RWPE1 (cell line): ENCODE data around the gene LACRT.
A peak's percentile ranks its signal among the peaks of the same experiment; 100 is the strongest.

ENCODE experiments used
- CTCF ChIA-PET: fragments of 350-600 bp; sonication (Branson Sonifier 250); formaldehyde crosslinking; extraction: SDS; loops from one replicate; lab custom pipeline; 2021; lab: Yijun Ruan, JAX
- POLR2A ChIA-PET: fragments of 400-600 bp; formaldehyde crosslinking; extraction: SDS; loops from one replicate; lab custom pipeline; 2020; ENCODE audit warnings: antibody characterized with exemption; ENCODE audit not compliant: low non-redundant PET; lab: Yijun Ruan, JAX
- DNase-seq: peaks from one replicate; pipeline ENCODE4 v3.0.0; 2012; ENCODE audit warnings: low spot score
- H3K27ac ChIP-seq: fragments of 450-650 bp; 2 replicates; pipeline ENCODE4 v1.5.1; 2017
- CTCF ChIP-seq: fragments of 450-650 bp; conservative IDR thresholded peaks from 2 replicates; pipeline ENCODE4 v1.5.1; 2017; ENCODE audit warnings: low read depth, mild to moderate bottlenecking

The LACRT gene

GRCh38 chr12:54658306-54659264 is 23.9 kb upstream of the LACRT start:
- CTCF ChIA-PET, result interaction anchor here (0.6 to 0.8 kb wide), 3 partner anchors 9 to 21 kb away, joined by 3 to 4 read pairs (median 3); no protein-coding TSS in a partner anchor
- 0 out of 2 replicates have a peak, but pooled peaks have one; percentile 27 for TF ChIP-seq CTCF

DNA sequence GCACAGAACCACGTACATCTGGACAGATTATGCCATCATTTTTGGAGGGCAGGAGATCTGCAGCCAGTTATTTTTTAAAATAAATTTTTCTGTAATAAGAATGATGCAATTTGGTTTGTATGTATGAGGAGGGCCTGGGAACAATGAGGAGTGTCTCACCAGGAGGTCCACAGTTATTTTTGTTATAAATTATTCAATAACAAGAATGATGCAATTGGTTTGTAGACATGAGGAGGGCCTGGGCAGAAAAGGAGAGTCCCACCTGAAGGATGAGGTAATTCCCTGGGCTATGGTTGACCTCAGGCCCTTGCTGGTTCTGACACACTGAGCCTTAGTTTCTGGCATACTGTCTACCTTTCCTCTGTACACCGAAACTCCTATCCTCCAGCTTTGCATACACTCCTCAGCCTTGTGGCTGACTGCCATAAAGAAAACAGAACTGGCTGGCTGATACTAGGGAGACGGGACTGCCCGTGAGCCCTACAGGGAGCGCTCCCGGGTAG is 22.5 kb upstream of the LACRT start:
- DNase-seq, result no peak
- ChIA-PET CTCF (interaction anchor here (0.5 kb wide), 1 partner anchor 67 kb away, joined by 3 read pairs; no protein-coding TSS in a partner anchor), POLR2A (no interaction called here)
- H3K27ac ChIP-seq, result no peak overlapping the region
- TF ChIP-seq CTCF, result no peak

More at GRCh38 chr12:54658306-54659264, 23.9 kb upstream of the LACRT start:
- DNase-seq, result peak; percentile 38
- H3K27ac ChIP-seq, result no peak overlapping the region
- POLR2A ChIA-PET, result no interaction called here

GRCh38 chr12:54654926-54655325 is 20.2 kb upstream of the LACRT start:
- no peak for DNase-seq
- POLR2A ChIA-PET, result interaction anchor here (0.5 kb wide), 1 partner anchor 15 kb away, joined by 4 read pairs; no protein-coding TSS in a partner anchor
- CTCF ChIA-PET, result interaction anchor here (0.6 to 1.1 kb wide), 3 partner anchors 59 to 122 kb away, joined by 3 to 4 read pairs (median 4); no protein-coding TSS in a partner anchor
- H3K27ac ChIP-seq, result no peak overlapping the region
- no peak for TF ChIP-seq CTCF

- no peak for TF ChIP-seq CTCF
- no peak for DNase-seq
- no peak overlapping the region for H3K27ac ChIP-seq
- POLR2A ChIA-PET, result no interaction called here
- CTCF ChIA-PET, result interaction anchor here (0.5 to 0.6 kb wide), 2 partner anchors 31 to 414 kb away, joined by 3 to 6 read pairs; no protein-coding TSS in a partner anchor
These were observed 18.3 kb upstream of the LACRT start for GRCh38 chr12:54653025-54653424.

GRCh38 chr12:54650889-54651288 is 16.2 kb upstream of the LACRT start:
- CTCF ChIA-PET, result interaction anchor here (0.7 kb wide), 1 partner anchor 524 kb away, joined by 3 read pairs; no protein-coding TSS in a partner anchor
- DNase-seq, result no peak
- no peak for TF ChIP-seq CTCF
- H3K27ac ChIP-seq, result no peak overlapping the region
- POLR2A ChIA-PET, result no interaction called here

GRCh38 chr12:54650409-54650808 is 15.7 kb upstream of the LACRT start:
- POLR2A ChIA-PET, result no interaction called here
- peak; percentile 21 for DNase-seq
- no peak for TF ChIP-seq CTCF
- CTCF ChIA-PET, result no interaction called here
- no peak overlapping the region for H3K27ac ChIP-seq
